PC-9 (cell line): Measurements from ENCODE around the gene SNX25. TPM values are rescaled to one million over a fixed set of nuclear protein-coding genes. Genes with fewer than 3 reads are reported as not detected.

Experiments used
- BruUV-seq: library from RNA; stranded (reverse); fragments of 400-500 nt; replicated peaks from 2 replicates; lab custom pipeline; 2021; lab: Mats Ljungman, UMichigan
- CTCF ChIA-PET: fragments of 300-600 bp; sonication (Branson Sonifier 250); formaldehyde crosslinking; loops from one replicate; lab custom pipeline; 2022; ENCODE audit warnings: antibody characterized with exemption; lab: Charles Lee
- POLR2A ChIA-PET: fragments of 300-600 bp; sonication (Branson Sonifier 250); formaldehyde crosslinking; loops from one replicate; lab custom pipeline; 2022; ENCODE audit warnings: antibody characterized with exemption; ENCODE audit not compliant: unreplicated experiment; lab: Charles Lee
- DNase-seq, 2 experiments: peaks; one replicate each; pipeline versions ENCODE4 v3.0.0 to v3.0.0-alpha.2; 2015 to 2022; ENCODE audit warnings: mixed read lengths in 1 of 2
- H2AFZ ChIP-seq: fragments of 200-600 bp; sonication (generic); 2 replicates; pipeline ENCODE4 v1.8.1; 2017; ENCODE audit warnings: antibody characterized with exemption
- H3F3A ChIP-seq: fragments of 200-600 bp; sonication (generic); 2 replicates; pipeline ENCODE4 v1.8.1; 2017; ENCODE audit warnings: antibody characterized with exemption, mild to moderate bottlenecking, low read depth; ENCODE audit not compliant: insufficient read depth
- H3K27ac ChIP-seq: fragments of 200-600 bp; sonication (generic); 2 replicates; pipeline ENCODE4 v1.6.1; 2016; ENCODE audit warnings: mixed run types
- H3K27me3 ChIP-seq: fragments of 200-600 bp; sonication (generic); 2 replicates; pipeline ENCODE4 v1.6.1; 2016; ENCODE audit warnings: low read depth, mixed run types; ENCODE audit not compliant: insufficient read depth
- H3K36me3 ChIP-seq: fragments of 200-600 bp; sonication (generic); 2 replicates; pipeline ENCODE4 v1.6.1; 2016; ENCODE audit warnings: low read depth, mixed run types
- H3K4me1 ChIP-seq: fragments of 200-600 bp; sonication (generic); replicated peaks from 2 replicates; pipeline ENCODE4 v1.6.1; 2016; ENCODE audit warnings: mixed run types; ENCODE audit not compliant: insufficient read depth
- H3K4me2 ChIP-seq: fragments of 200-600 bp; sonication (generic); 2 replicates; pipeline ENCODE4 v1.6.1; 2017; ENCODE audit warnings: mixed run types
- H3K4me3 ChIP-seq: fragments of 200-600 bp; sonication (generic); 2 replicates; pipeline ENCODE4 v1.6.1; 2016; ENCODE audit warnings: mixed run types
- H3K79me2 ChIP-seq: fragments of 200-600 bp; sonication (generic); 2 replicates; pipeline ENCODE4 v1.6.1; 2017; ENCODE audit warnings: low read depth, mixed run types
- H3K9me2 ChIP-seq: fragments of 200-600 bp; sonication (generic); 2 replicates; pipeline ENCODE4 v1.8.1; 2017; ENCODE audit warnings: mild to moderate bottlenecking; ENCODE audit not compliant: insufficient read depth
- H3K9me3 ChIP-seq: fragments of 200-600 bp; sonication (generic); 2 replicates; pipeline ENCODE4 v1.8.1; 2016; ENCODE audit warnings: low read depth; ENCODE audit not compliant: insufficient read depth
- H4K20me1 ChIP-seq: fragments of 200-600 bp; sonication (generic); 2 replicates; pipeline ENCODE4 v1.8.1; 2017; ENCODE audit not compliant: insufficient read depth
- CTCF ChIP-seq: fragments of 200-600 bp; sonication (generic); conservative IDR thresholded peaks from 2 replicates; pipeline ENCODE4 v1.6.1; 2017; ENCODE audit warnings: mixed run types, antibody characterized with exemption, mild to moderate bottlenecking, moderate library complexity
- EZH2 ChIP-seq: fragments of 200-600 bp; sonication (generic); IDR thresholded peaks from 2 replicates; pipeline ENCODE4 v1.8.0; 2017; ENCODE audit warnings: antibody characterized with exemption, low read depth
- intact Hi-C: fragments of 100-400 bp; cut with micrococcal nuclease; formaldehyde crosslinking; loops from one replicate; pipeline ENCODE4 v1.10.0; 2022; ENCODE audit not compliant: unreplicated experiment
- total RNA-seq: library from RNA; stranded (reverse); gene quantifications from 2 replicates; pipeline ENCODE4 v1.2.3, GENCODE V29; 2021

SNX25 gene
- total RNA-seq, 1 experiment from 2014 or later = 18.0 TPM

GRCh38 chr4:185352202-185352601 is 142.8 kb downstream of the SNX25 start:
- Histone ChIP-seq H3K4me1 (no peaks in the 10 kb centered on the region), H3K4me3 (no peak overlapping the region), H3K9me3 (no peaks in the 10 kb centered on the region), H3K9me2 (no peaks in the 10 kb centered on the region), H4K20me1 (no peaks in the 10 kb centered on the region), H3K27me3 (no peaks in the 10 kb centered on the region), H2AFZ (no peak overlapping the region), H3F3A (no peaks in the 10 kb centered on the region), H3K36me3 (no peaks in the 10 kb centered on the region), H3K4me2 (no peak overlapping the region), H3K79me2 (no peaks in the 10 kb centered on the region), H3K27ac (no peak overlapping the region)
- CTCF ChIA-PET = no interaction called here
- POLR2A ChIA-PET = interaction anchor here (0.5 kb wide), 1 partner anchor 92 kb away, joined by 6 read pairs; no protein-coding TSS in a partner anchor
- intact Hi-C loops = no loop called here
- DNase-seq = no peak
- no TSS peak for BruUV-seq
- TF ChIP-seq CTCF = no peak
- no peak for TF ChIP-seq EZH2

GRCh38 chr4:185352741-185353140 is 143.3 kb downstream of the SNX25 start:
- TF ChIP-seq EZH2 (no peak), CTCF (no peak)
- no peak for DNase-seq
- Histone ChIP-seq H3K36me3 (no peaks in the 10 kb centered on the region), H4K20me1 (no peaks in the 10 kb centered on the region), H3K4me3 (no peak overlapping the region), H3K9me2 (no peaks in the 10 kb centered on the region), H3K9me3 (no peaks in the 10 kb centered on the region), H3F3A (no peaks in the 10 kb centered on the region; the same call in 1 of the 2 replicates), H3K27ac (no peak overlapping the region), H2AFZ (no peak overlapping the region), H3K79me2 (no peaks in the 10 kb centered on the region), H3K4me2 (no peak overlapping the region), H3K27me3 (no peaks in the 10 kb centered on the region), H3K4me1 (no peaks in the 10 kb centered on the region)
- ChIA-PET CTCF (no interaction called here), POLR2A (interaction anchor here (0.5 kb wide), 1 partner anchor 91 kb away, joined by 6 read pairs; no protein-coding TSS in a partner anchor)
- intact Hi-C loops = no loop called here
- BruUV-seq = no TSS peak

GRCh38 chr4:185357211-185357610 is 147.8 kb downstream of the SNX25 start:
- DNase-seq = no peak
- Histone ChIP-seq H3K36me3 (no peaks in the 10 kb centered on the region), H3F3A (peaks cover 6% of the 10 kb centered on the region), H3K27me3 (no peaks in the 10 kb centered on the region), H3K9me3 (no peaks in the 10 kb centered on the region), H4K20me1 (no peaks in the 10 kb centered on the region), H3K27ac (no peak overlapping the region), H3K4me3 (no peak overlapping the region), H3K4me2 (no peak overlapping the region), H3K4me1 (peaks cover 18% of the 10 kb centered on the region), H3K9me2 (no peaks in the 10 kb centered on the region), H2AFZ (no peak overlapping the region), H3K79me2 (no peaks in the 10 kb centered on the region)
- TF ChIP-seq CTCF (no peak), EZH2 (no peak)
- ChIA-PET POLR2A (no interaction called here), CTCF (interaction anchor here (0.5 kb wide), 1 partner anchor 231 kb away, joined by 4 read pairs; no protein-coding TSS in a partner anchor)
- no TSS peak for BruUV-seq
- intact Hi-C loops = no loop called here
